HG03469 (cell line): Measurements from ENCODE around the gene TNRC6B.
"Not testable (repeated sequence)": the region's sequence is repeated elsewhere in the genome, so short reads cannot be mapped to it uniquely, and the experiment has no call there.

ENCODE experiments used
- ATAC-seq: cut with Tn5 transposase; IDR thresholded peaks from one replicate; pipeline ENCODE4 v1.9.1; 2021; ENCODE audit warnings: mild to moderate bottlenecking, moderate library complexity, moderate number of reproducible peaks; ENCODE audit not compliant: unreplicated experiment

Gene TNRC6B

GRCh38 chr22:40181323-40181722 is 3.6 kb downstream of the TNRC6B start:
- ATAC-seq, result no peak

GRCh38 chr22:40182231-40182835 is 4.6 kb downstream of the TNRC6B start:
- ATAC-seq, result no peak

- no peak for ATAC-seq
Observed at GRCh38 chr22:40183029-40183581, 5.4 kb downstream of the TNRC6B start.

- ATAC-seq, result not testable (repeated sequence)
Observed at GRCh38 chr22:40183603-40184002, 5.9 kb downstream of the TNRC6B start.

GRCh38 chr22:40187389-40187788 is 9.7 kb downstream of the TNRC6B start:
- no peak for ATAC-seq

GRCh38 chr22:40189997-40190396 is 12.3 kb downstream of the TNRC6B start:
- ATAC-seq, result no peak

GRCh38 chr22:40190501-40190900 is 12.8 kb downstream of the TNRC6B start:
- ATAC-seq, result no peak

- no peak for ATAC-seq
Observed at GRCh38 chr22:40193429-40194421, 16.0 kb downstream of the TNRC6B start.

GRCh38 chr22:40194656-40195055 is 16.9 kb downstream of the TNRC6B start:
- no peak for ATAC-seq

GRCh38 chr22:40196628-40197360 is 19.1 kb downstream of the TNRC6B start:
- ATAC-seq, result no peak

GRCh38 chr22:40197421-40197820 is 19.7 kb downstream of the TNRC6B start:
- ATAC-seq, result not testable (repeated sequence)

GRCh38 chr22:40198733-40199132 is 21.0 kb downstream of the TNRC6B start:
- no peak for ATAC-seq

GRCh38 chr22:40199223-40199622 is 21.5 kb downstream of the TNRC6B start:
- no peak for ATAC-seq

- no peak for ATAC-seq
Observed at GRCh38 chr22:40199852-40200251, 22.1 kb downstream of the TNRC6B start.

GRCh38 chr22:40200795-40201530 is 23.2 kb downstream of the TNRC6B start:
- ATAC-seq, result no peak

GRCh38 chr22:40202225-40202944 is 24.7 kb downstream of the TNRC6B start:
- ATAC-seq, result no peak

GRCh38 chr22:40203572-40203971 is 25.8 kb downstream of the TNRC6B start:
- no peak for ATAC-seq

GRCh38 chr22:40204321-40205116 is 26.8 kb downstream of the TNRC6B start:
- ATAC-seq, result no peak

GRCh38 chr22:40206561-40206960 is 28.8 kb downstream of the TNRC6B start:
- ATAC-seq, result no peak
